ENCODE measurements around the gene MPV17L2.
"Not testable (repeated sequence)": the region's sequence is repeated elsewhere in the genome, so short reads cannot be mapped to it uniquely, and the experiment has no call there.

The MPV17L2 gene

GRCh38 chr19:18205200-18205892 lies 12.3 kb downstream of the MPV17L2 start:
- Histone ChIP-seq H3K9ac (ENCODE audit: low read length) (peak overlapping the region; percentile 91), H3K9me3 (ENCODE audit: control insufficient read depth, low read length) (no peaks in the 10 kb centered on the region), H3K4me1 (ENCODE audit: control insufficient read depth, insufficient read depth, low read length) (peaks cover 25% of the 10 kb centered on the region), H3K4me3 (ENCODE audit: low read length) (peak overlapping the region; percentile 83), H3K36me3 (ENCODE audit: control insufficient read depth, insufficient read depth, low read length, severe bottlenecking) (no peaks in the 10 kb centered on the region), H3K27me3 (replicated peaks; ENCODE audit: control insufficient read depth, insufficient read depth, low read length) (no peaks in the 10 kb centered on the region)
- peak; percentile 90 for DNase-seq (ENCODE audit: low read depth)

GRCh38 chr19:18206018-18206417 lies 13.0 kb downstream of the MPV17L2 start:
- Histone ChIP-seq H3K4me3 (ENCODE audit: low read length) (no peak overlapping the region), H3K4me1 (ENCODE audit: control insufficient read depth, insufficient read depth, low read length) (peaks cover 25% of the 10 kb centered on the region), H3K27me3 (replicated peaks; ENCODE audit: control insufficient read depth, insufficient read depth, low read length) (no peaks in the 10 kb centered on the region), H3K9ac (ENCODE audit: low read length) (no peak overlapping the region), H3K36me3 (ENCODE audit: control insufficient read depth, insufficient read depth, low read length, severe bottlenecking) (no peaks in the 10 kb centered on the region), H3K9me3 (ENCODE audit: control insufficient read depth, low read length) (no peaks in the 10 kb centered on the region)
- no peak for DNase-seq (ENCODE audit: low read depth)

GRCh38 chr19:18208098-18208951 lies 15.3 kb downstream of the MPV17L2 start:
- Histone ChIP-seq H3K9ac (ENCODE audit: low read length) (peak overlapping the region; percentile 51), H3K9me3 (ENCODE audit: control insufficient read depth, low read length) (no peaks in the 10 kb centered on the region), H3K36me3 (ENCODE audit: control insufficient read depth, insufficient read depth, low read length, severe bottlenecking) (no peaks in the 10 kb centered on the region), H3K4me3 (ENCODE audit: low read length) (peak overlapping the region; percentile 69), H3K27me3 (replicated peaks; ENCODE audit: control insufficient read depth, insufficient read depth, low read length) (no peaks in the 10 kb centered on the region), H3K4me1 (ENCODE audit: control insufficient read depth, insufficient read depth, low read length) (peaks cover 17% of the 10 kb centered on the region)
- DNase-seq (ENCODE audit: low read depth): peak; percentile 69

- not testable (repeated sequence) for H3K4me3 ChIP-seq (ENCODE audit: low read length); H3K36me3 ChIP-seq (ENCODE audit: control insufficient read depth, insufficient read depth, low read length, severe bottlenecking); H3K27me3 ChIP-seq (replicated peaks; ENCODE audit: control insufficient read depth, insufficient read depth, low read length); DNase-seq (ENCODE audit: low read depth); H3K9me3 ChIP-seq (ENCODE audit: control insufficient read depth, low read length); H3K9ac ChIP-seq (ENCODE audit: low read length); H3K4me1 ChIP-seq (ENCODE audit: control insufficient read depth, insufficient read depth, low read length)
Observed at GRCh38 chr19:18209912-18210311, 16.9 kb downstream of the MPV17L2 start.

GRCh38 chr19:18211683-18212082 lies 18.7 kb downstream of the MPV17L2 start:
- no peak for DNase-seq (ENCODE audit: low read depth)
- no peak overlapping the region for H3K9ac ChIP-seq (ENCODE audit: low read length)
- H3K4me3 ChIP-seq (ENCODE audit: low read length): no peak overlapping the region
- no peaks in the 10 kb centered on the region for H3K36me3 ChIP-seq (ENCODE audit: control insufficient read depth, insufficient read depth, low read length, severe bottlenecking)
- peaks cover 3% of the 10 kb centered on the region for H3K4me1 ChIP-seq (ENCODE audit: control insufficient read depth, insufficient read depth, low read length)
- no peaks in the 10 kb centered on the region for H3K9me3 ChIP-seq (ENCODE audit: control insufficient read depth, low read length)
- H3K27me3 ChIP-seq (replicated peaks; ENCODE audit: control insufficient read depth, insufficient read depth, low read length): no peaks in the 10 kb centered on the region

- Histone ChIP-seq H3K9me3 (ENCODE audit: control insufficient read depth, low read length) (no peaks in the 10 kb centered on the region), H3K36me3 (ENCODE audit: control insufficient read depth, insufficient read depth, low read length, severe bottlenecking) (no peaks in the 10 kb centered on the region), H3K4me1 (ENCODE audit: control insufficient read depth, insufficient read depth, low read length) (no peaks in the 10 kb centered on the region), H3K9ac (ENCODE audit: low read length) (peak overlapping the region; percentile 6), H3K4me3 (ENCODE audit: low read length) (no peak overlapping the region), H3K27me3 (replicated peaks; ENCODE audit: control insufficient read depth, insufficient read depth, low read length) (no peaks in the 10 kb centered on the region)
- DNase-seq (ENCODE audit: low read depth): peak; percentile 41
Observed at GRCh38 chr19:18214779-18215433, 21.9 kb downstream of the MPV17L2 start.

DNA sequence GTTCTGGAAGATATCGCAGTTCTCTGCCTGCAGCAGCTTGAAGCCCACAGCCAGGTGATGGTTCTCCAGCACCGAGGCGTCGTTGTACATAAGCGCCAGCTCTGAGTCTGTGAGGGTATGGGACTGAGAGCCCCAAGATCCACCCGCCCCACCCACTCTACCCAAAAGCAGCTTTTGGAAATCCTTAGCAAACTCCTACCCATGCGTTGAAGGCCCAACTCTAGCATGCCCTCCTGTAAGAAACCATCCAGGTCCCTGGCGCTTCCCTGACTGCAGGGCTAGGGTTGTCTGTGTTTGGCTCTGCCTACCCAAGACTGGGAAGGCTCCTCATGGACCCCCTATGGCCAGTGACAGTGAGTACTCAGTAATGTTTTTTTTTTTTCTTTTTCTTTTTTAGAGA lies 23.8 kb downstream of the MPV17L2 start:
- Histone ChIP-seq H3K4me3 (ENCODE audit: low read length) (no peak overlapping the region), H3K9ac (ENCODE audit: low read length) (no peak overlapping the region), H3K36me3 (ENCODE audit: control insufficient read depth, insufficient read depth, low read length, severe bottlenecking) (no peaks in the 10 kb centered on the region), H3K9me3 (ENCODE audit: control insufficient read depth, low read length) (no peaks in the 10 kb centered on the region), H3K4me1 (ENCODE audit: control insufficient read depth, insufficient read depth, low read length) (no peaks in the 10 kb centered on the region), H3K27me3 (replicated peaks; ENCODE audit: control insufficient read depth, insufficient read depth, low read length) (no peaks in the 10 kb centered on the region)
- DNase-seq (ENCODE audit: low read depth): no peak

DNA sequence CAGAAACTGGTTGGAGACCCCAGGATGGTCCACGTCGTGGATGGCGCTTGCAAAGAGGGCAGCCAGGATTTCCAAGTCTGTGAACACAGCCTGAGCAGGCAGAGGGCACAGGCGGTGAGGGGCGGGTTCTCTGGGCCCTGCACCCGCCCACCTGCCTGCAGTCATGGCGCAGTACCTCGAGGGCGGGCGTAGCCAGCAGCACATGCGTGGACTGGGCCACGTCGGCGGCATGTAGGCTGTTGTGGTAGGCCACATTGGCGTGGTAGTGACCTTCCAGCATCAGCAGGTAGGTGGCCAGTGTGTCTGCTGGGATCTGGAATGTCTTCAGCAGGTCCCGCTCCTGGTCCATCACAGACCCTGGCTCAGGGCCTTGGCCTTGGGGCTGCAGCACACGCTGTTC lies 25.1 kb downstream of the MPV17L2 start:
- no peak for DNase-seq (ENCODE audit: low read depth)
- H3K4me3 ChIP-seq (ENCODE audit: low read length): no peak overlapping the region

GRCh38 chr19:18218600-18218999 lies 25.6 kb downstream of the MPV17L2 start:
- H3K4me3 ChIP-seq (ENCODE audit: low read length): no peak overlapping the region
- no peaks in the 10 kb centered on the region for H3K9me3 ChIP-seq (ENCODE audit: control insufficient read depth, low read length)
- H3K36me3 ChIP-seq (ENCODE audit: control insufficient read depth, insufficient read depth, low read length, severe bottlenecking): no peaks in the 10 kb centered on the region
- no peak for DNase-seq (ENCODE audit: low read depth)
- no peaks in the 10 kb centered on the region for H3K27me3 ChIP-seq (replicated peaks; ENCODE audit: control insufficient read depth, insufficient read depth, low read length)
- no peak overlapping the region for H3K9ac ChIP-seq (ENCODE audit: low read length)
- H3K4me1 ChIP-seq (ENCODE audit: control insufficient read depth, insufficient read depth, low read length): no peaks in the 10 kb centered on the region

More for the DNA sequence above, 25.1 kb downstream of the MPV17L2 start:
- H3K9ac ChIP-seq (ENCODE audit: low read length): no peak overlapping the region
- no peaks in the 10 kb centered on the region for H3K36me3 ChIP-seq (ENCODE audit: control insufficient read depth, insufficient read depth, low read length, severe bottlenecking)
- H3K27me3 ChIP-seq (replicated peaks; ENCODE audit: control insufficient read depth, insufficient read depth, low read length): no peaks in the 10 kb centered on the region
- H3K9me3 ChIP-seq (ENCODE audit: control insufficient read depth, low read length): no peaks in the 10 kb centered on the region
- no peaks in the 10 kb centered on the region for H3K4me1 ChIP-seq (ENCODE audit: control insufficient read depth, insufficient read depth, low read length)

- Histone ChIP-seq H3K4me1 (ENCODE audit: control insufficient read depth, insufficient read depth, low read length) (peaks cover 3% of the 10 kb centered on the region), H3K9me3 (ENCODE audit: control insufficient read depth, low read length) (no peaks in the 10 kb centered on the region), H3K9ac (ENCODE audit: low read length) (no peak overlapping the region), H3K36me3 (ENCODE audit: control insufficient read depth, insufficient read depth, low read length, severe bottlenecking) (no peaks in the 10 kb centered on the region), H3K27me3 (replicated peaks; ENCODE audit: control insufficient read depth, insufficient read depth, low read length) (no peaks in the 10 kb centered on the region), H3K4me3 (ENCODE audit: low read length) (no peak overlapping the region)
- DNase-seq (ENCODE audit: low read depth): no peak
Observed at GRCh38 chr19:18219911-18220631, 27.1 kb downstream of the MPV17L2 start.
